ENCODE data around the gene GRAMD2B. TPM values are rescaled to one million over a fixed set of nuclear protein-coding genes. Genes with fewer than 3 reads are reported as not detected.

GRAMD2B gene
- total RNA-seq, 1 experiment from 2014 or later: 7.2 TPM

GRCh38 chr5:126376443-126376842 is 46.8 kb upstream of the GRAMD2B start:
- BruUV-seq (replicated peaks): no TSS peak
- no peaks in the 10 kb centered on the region for H4K20me1 ChIP-seq (ENCODE audit: insufficient read depth)
- no peak overlapping the region for H3K9ac ChIP-seq (ENCODE audit: low read length)
- ChIA-PET CTCF (no interaction called here), POLR2A (no interaction called here), RAD21 (ENCODE audit: low non-redundant PET in 1 of 2, low total read pairs in 2 of 2, uncharacterized antibody in 2 of 2, unreplicated experiment in 2 of 2) (no interaction called here)
- no peak overlapping the region for H3K27ac ChIP-seq (ENCODE audit: low read depth, low read length)
- peaks cover 1 to 3% of the 10 kb centered on the region in 2 experiments; a peak in 3 of 4 replicates for H3K4me1 ChIP-seq (ENCODE audit: control insufficient read depth in 1 of 2, insufficient read depth in 2 of 2, low read length in 2 of 2)
- H3K4me2 ChIP-seq (ENCODE audit: low read length): no peak overlapping the region
- DNase-seq (ENCODE audit: low read depth, low spot score): no peak
- ATAC-seq: no peak
- H3K9me3 ChIP-seq (ENCODE audit: control insufficient read depth in 1 of 2, insufficient read depth in 1 of 2, low read depth in 1 of 2, low read length in 2 of 2): no peaks in the 10 kb centered on the region
- H3K27me3 ChIP-seq (ENCODE audit: insufficient read depth, low read length): no peaks in the 10 kb centered on the region
- H3K36me3 ChIP-seq (ENCODE audit: control insufficient read depth in 1 of 2, insufficient read depth in 2 of 2, low read length in 2 of 2): no peaks in the 10 kb centered on the region
- no peak overlapping the region for H2AFZ ChIP-seq (ENCODE audit: low read depth, low read length, poor library complexity, severe bottlenecking)
- no peaks in the 10 kb centered on the region for H3K9me2 ChIP-seq (ENCODE audit: insufficient read depth)
- intact Hi-C loops (cut with micrococcal nuclease): no loop called here
- H3K4me3 ChIP-seq (replicated peaks in 1 of 2; ENCODE audit: low read depth in 1 of 2, low read length in 2 of 2): no peak overlapping the region
- TF ChIP-seq ELF1 (IDR thresholded peaks at IDR 0.05; ENCODE audit: borderline replicate concordance, low read depth): no peak
- TF ChIP-seq CEBPB (IDR thresholded peaks at IDR 0.05; ENCODE audit: low read depth): no peak
- TF ChIP-seq POLR2AphosphoS5 (IDR thresholded peaks at IDR 0.05; ENCODE audit: low read depth, low read length): no peak
- TF ChIP-seq EZH2phosphoT487 (IDR thresholded peaks at IDR 0.05; ENCODE audit: borderline replicate concordance): no peak
- no peak for TF ChIP-seq REST (IDR thresholded peaks at IDR 0.05; ENCODE audit: low read depth)
- TF ChIP-seq SP1 (IDR thresholded peaks at IDR 0.05; ENCODE audit: low read depth): no peak
- no peak for TF ChIP-seq JUND (IDR thresholded peaks at IDR 0.05)
- no peak for TF ChIP-seq RAD21 (IDR thresholded peaks at IDR 0.05; ENCODE audit: low read depth)
- TF ChIP-seq ZBTB33 (IDR thresholded peaks at IDR 0.05; ENCODE audit: extremely low read depth, insufficient replicate concordance, low read length): no peak
- no peak for TF ChIP-seq FOSL1 (IDR thresholded peaks at IDR 0.05; ENCODE audit: low read depth)
- no peak for TF ChIP-seq CTCF (IDR thresholded peaks at IDR 0.05 in 2 of 3, conservative IDR thresholded peaks at IDR 0.05 in 1 of 3; ENCODE audit: borderline replicate concordance in 1 of 3, insufficient read depth in 1 of 3, low read depth in 2 of 3, low read length in 2 of 3)
- TF ChIP-seq ATF3 (IDR thresholded peaks at IDR 0.05): no peak
- no peak for TF ChIP-seq POLR2A (IDR thresholded peaks at IDR 0.05; ENCODE audit: borderline replicate concordance, extremely low read depth, insufficient read depth, insufficient read length)
- TF ChIP-seq YY1 (IDR thresholded peaks at IDR 0.05; ENCODE audit: extremely low read depth, insufficient replicate concordance, low read depth, low read length): no peak
- no peaks in the 10 kb centered on the region for H3K79me2 ChIP-seq (ENCODE audit: insufficient read depth, low read length)
